ENCODE measurements around the gene CLIP3.

Gene CLIP3

GRCh38 chr19:36059180-36059910 lies 26.7 kb upstream of the CLIP3 start:
- Histone ChIP-seq H3K4me1 (ENCODE audit: control insufficient read depth, insufficient read depth, low read length) (no peaks in the 10 kb centered on the region), H3K4me3 (ENCODE audit: low read length) (no peak overlapping the region), H3K27ac (ENCODE audit: low read depth, low read length) (no peak overlapping the region), H3K36me3 (ENCODE audit: control insufficient read depth, insufficient read depth, low read length) (no peaks in the 10 kb centered on the region), H3K27me3 (ENCODE audit: control insufficient read depth, insufficient read depth, low read length) (no peaks in the 10 kb centered on the region), H3K9ac (ENCODE audit: low read length) (no peak overlapping the region)

DNA sequence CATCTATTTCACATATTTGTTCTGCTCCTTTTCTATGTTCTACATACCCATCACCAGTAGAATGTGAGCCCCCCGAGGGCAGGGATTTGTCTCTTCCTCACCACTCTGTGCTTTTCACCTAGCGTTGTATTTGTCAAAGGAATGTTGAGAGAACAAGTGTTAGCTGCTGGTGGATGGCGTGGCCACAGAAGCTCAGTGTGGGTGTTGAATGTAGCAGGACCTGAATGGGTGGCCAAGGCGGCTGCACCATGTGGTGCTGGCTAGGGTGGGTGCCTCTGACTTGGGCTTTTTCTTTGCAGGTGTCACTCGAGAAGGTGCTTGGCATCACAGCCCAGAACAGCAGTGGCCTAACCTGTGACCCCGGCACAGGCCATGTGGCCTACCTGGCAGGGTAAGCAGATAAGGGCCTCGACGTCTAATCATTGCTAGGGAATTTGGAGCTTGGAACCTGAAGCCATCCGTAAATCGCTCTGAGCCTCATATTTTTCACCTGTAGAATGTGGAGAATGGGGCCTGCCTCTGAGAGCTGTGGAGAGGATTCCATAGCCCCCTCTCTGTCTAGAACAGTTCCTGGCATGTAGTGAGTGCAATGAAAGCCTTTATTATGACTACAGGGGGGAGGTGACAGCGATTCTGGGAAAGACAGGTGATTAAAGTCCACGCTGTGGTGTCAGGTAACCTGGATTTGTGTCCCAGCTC lies 26.0 kb upstream of the CLIP3 start:
- H3K36me3 ChIP-seq (ENCODE audit: control insufficient read depth, insufficient read depth, low read length): no peaks in the 10 kb centered on the region
- H3K27ac ChIP-seq (ENCODE audit: low read depth, low read length): no peak overlapping the region

DNA sequence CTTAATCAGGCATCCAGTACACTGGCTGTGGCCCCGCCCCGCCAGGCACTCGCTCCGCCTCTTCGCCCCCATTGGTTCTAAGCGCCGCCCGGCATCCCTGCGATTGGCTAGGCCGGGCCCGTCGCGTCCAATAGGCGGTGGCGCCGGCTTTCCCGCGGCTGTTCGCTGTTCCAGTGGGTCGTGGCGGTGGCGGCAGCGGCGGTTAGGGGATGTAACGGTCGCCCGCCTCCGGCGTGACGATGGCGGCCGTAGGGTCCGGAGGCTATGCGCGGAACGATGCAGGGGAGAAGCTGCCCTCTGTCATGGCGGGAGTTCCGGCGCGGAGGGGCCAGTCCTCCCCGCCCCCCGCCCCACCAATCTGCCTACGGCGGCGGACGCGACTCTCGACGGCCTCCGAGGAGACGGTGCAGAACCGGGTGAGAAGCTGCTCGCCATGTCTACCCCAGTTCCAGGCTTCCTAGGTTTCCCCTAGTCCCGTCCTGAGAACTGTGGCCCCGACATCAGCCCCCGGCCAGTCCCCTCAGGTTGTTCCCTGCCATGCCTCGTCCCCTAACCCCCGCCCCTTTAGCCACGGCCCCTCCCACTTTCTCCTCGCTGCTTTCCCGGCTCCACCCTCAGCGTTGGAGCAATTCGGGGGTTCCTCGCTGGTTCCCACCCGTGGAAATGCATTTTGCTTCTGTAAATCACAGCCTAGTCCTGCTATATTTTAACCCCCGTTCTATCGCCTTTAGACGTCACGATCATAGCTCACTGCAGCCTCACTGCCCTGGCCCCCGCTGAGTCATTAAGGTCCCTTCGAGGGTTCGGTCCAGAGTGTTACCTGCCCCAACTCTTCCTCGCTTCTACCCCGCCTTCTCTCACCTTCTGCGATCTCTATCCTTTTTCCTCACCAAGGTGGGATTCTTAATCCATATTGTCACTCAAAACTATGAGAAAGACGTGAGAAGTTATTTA lies 22.3 kb upstream of the CLIP3 start, which contains the start of gene WDR62:
Gene WDR62 (plus strand): TSS at position 165 of the 954 bp plus-strand sequence. CDS start 75 bp downstream, at position 240.
- no peaks in the 10 kb centered on the region for H3K36me3 ChIP-seq (ENCODE audit: control insufficient read depth, insufficient read depth, low read length)
- peak within 1 kb of the TSS; percentile 94 for H3K4me3 ChIP-seq (ENCODE audit: low read length)
- H3K27me3 ChIP-seq (ENCODE audit: control insufficient read depth, insufficient read depth, low read length): no peaks in the 10 kb centered on the region
- H3K4me1 ChIP-seq (ENCODE audit: control insufficient read depth, insufficient read depth, low read length): no peaks in the 10 kb centered on the region
- H3K27ac ChIP-seq (ENCODE audit: low read depth, low read length): peak within 1 kb of the TSS; percentile 93
- H3K9ac ChIP-seq (ENCODE audit: low read length): peak within 1 kb of the TSS; percentile 61

More for the DNA sequence above, 26.0 kb upstream of the CLIP3 start:
- Histone ChIP-seq H3K27me3 (ENCODE audit: control insufficient read depth, insufficient read depth, low read length) (no peaks in the 10 kb centered on the region), H3K9ac (ENCODE audit: low read length) (no peak overlapping the region), H3K4me3 (ENCODE audit: low read length) (no peak overlapping the region), H3K4me1 (ENCODE audit: control insufficient read depth, insufficient read depth, low read length) (no peaks in the 10 kb centered on the region)

DNA sequence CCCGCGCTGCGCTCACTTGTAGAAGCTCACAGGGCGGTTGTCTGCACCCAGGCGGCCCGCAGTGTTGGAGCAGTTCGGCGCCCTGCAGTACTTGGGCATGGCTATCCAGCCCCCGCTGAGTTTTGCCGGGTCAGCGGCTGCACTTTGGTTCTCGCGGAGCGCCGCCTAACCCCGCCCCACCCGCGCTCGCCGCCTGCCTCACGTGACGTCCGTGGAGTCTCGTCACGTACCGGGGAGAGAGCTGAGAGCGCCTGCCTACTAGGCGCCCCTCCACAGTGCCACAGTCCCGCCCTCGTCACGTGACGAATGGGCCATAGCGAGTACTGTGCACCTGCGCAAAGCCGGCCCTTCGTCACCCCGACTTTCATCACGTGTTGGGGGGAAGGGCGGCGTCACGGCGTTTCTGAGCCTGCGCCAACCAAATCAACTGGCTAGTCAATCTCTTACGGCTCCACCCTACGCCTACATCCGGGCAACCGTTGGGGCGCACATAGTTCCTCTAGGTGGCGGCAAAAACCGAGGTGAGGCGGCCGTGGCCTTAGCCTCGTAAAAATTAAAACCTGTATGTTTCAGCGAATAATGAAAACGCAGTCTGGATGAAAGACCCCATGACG lies 21.6 kb upstream of the CLIP3 start, which contains the start of gene THAP8:
Gene THAP8 (minus strand): TSS at position 167 of the 614 bp plus-strand sequence. CDS start 68 bp downstream, at position 99.
- Histone ChIP-seq H3K4me3 (ENCODE audit: low read length) (peak within 1 kb of the TSS; percentile 94), H3K27ac (ENCODE audit: low read depth, low read length) (peak within 1 kb of the TSS; percentile 93), H3K4me1 (ENCODE audit: control insufficient read depth, insufficient read depth, low read length) (no peaks in the 10 kb centered on the region), H3K27me3 (ENCODE audit: control insufficient read depth, insufficient read depth, low read length) (no peaks in the 10 kb centered on the region), H3K36me3 (ENCODE audit: control insufficient read depth, insufficient read depth, low read length) (no peaks in the 10 kb centered on the region), H3K9ac (ENCODE audit: low read length) (peak within 1 kb of the TSS; percentile 61)

DNA sequence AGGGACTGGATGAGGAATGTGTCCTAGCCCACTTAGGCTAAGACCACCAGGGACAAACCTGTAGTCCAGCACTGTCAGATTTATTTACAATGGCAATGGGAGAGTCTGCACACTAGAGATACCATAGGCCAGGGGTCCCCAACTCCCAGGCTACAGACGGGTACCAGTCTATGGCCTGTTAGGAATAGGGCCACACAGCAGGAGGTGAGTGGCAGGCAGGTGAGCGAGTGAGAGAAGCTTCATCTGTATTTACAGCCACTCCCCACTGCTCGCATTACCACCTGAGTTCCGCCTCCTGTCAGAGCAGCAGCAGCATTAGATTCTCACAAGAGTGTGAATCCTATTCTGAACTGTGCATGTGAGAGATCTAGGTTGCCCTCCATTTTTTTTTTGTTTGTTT lies 19.0 kb upstream of the CLIP3 start:
- Histone ChIP-seq H3K4me1 (ENCODE audit: control insufficient read depth, insufficient read depth, low read length) (peaks cover 5% of the 10 kb centered on the region), H3K4me3 (ENCODE audit: low read length) (no peak overlapping the region), H3K36me3 (ENCODE audit: control insufficient read depth, insufficient read depth, low read length) (no peaks in the 10 kb centered on the region), H3K9ac (ENCODE audit: low read length) (no peak overlapping the region), H3K27me3 (ENCODE audit: control insufficient read depth, insufficient read depth, low read length) (no peaks in the 10 kb centered on the region), H3K27ac (ENCODE audit: low read depth, low read length) (no peak overlapping the region)

- Histone ChIP-seq H3K36me3 (ENCODE audit: control insufficient read depth, insufficient read depth, low read length) (no peaks in the 10 kb centered on the region), H3K4me1 (ENCODE audit: control insufficient read depth, insufficient read depth, low read length) (peaks cover 7% of the 10 kb centered on the region), H3K27ac (ENCODE audit: low read depth, low read length) (no peak overlapping the region), H3K9ac (ENCODE audit: low read length) (no peak overlapping the region), H3K4me3 (ENCODE audit: low read length) (no peak overlapping the region), H3K27me3 (ENCODE audit: control insufficient read depth, insufficient read depth, low read length) (no peaks in the 10 kb centered on the region)
Observed at GRCh38 chr19:36051236-36051635, 18.6 kb upstream of the CLIP3 start.

- Histone ChIP-seq H3K9ac (ENCODE audit: low read length) (no peak overlapping the region), H3K27me3 (ENCODE audit: control insufficient read depth, insufficient read depth, low read length) (no peaks in the 10 kb centered on the region), H3K36me3 (ENCODE audit: control insufficient read depth, insufficient read depth, low read length) (no peaks in the 10 kb centered on the region), H3K27ac (ENCODE audit: low read depth, low read length) (no peak overlapping the region), H3K4me1 (ENCODE audit: control insufficient read depth, insufficient read depth, low read length) (peaks cover 10% of the 10 kb centered on the region), H3K4me3 (ENCODE audit: low read length) (no peak overlapping the region)
Observed at GRCh38 chr19:36049080-36049698, 16.5 kb upstream of the CLIP3 start.

DNA sequence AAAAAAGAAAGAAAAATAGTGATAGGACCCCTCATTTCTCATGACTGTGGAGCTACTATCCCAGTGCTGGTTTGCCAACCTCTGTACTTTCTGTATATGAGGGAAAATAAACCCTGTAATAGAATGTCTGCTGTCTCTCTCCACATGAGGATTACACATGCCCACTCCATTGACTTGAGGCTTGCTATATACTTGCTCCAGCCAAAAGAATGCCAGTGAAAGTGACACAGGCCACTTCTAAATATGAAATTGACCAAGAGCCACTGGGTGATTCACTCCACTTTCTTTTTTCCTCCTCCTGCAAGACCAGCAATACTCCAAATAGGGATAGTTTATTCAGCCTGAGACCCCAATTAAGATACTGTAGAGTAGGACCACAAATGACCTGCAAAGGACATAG lies 15.2 kb upstream of the CLIP3 start:
- Histone ChIP-seq H3K9ac (ENCODE audit: low read length) (no peak overlapping the region), H3K4me3 (ENCODE audit: low read length) (no peak overlapping the region), H3K4me1 (ENCODE audit: control insufficient read depth, insufficient read depth, low read length) (peaks cover 19% of the 10 kb centered on the region), H3K36me3 (ENCODE audit: control insufficient read depth, insufficient read depth, low read length) (no peaks in the 10 kb centered on the region), H3K27ac (ENCODE audit: low read depth, low read length) (no peak overlapping the region), H3K27me3 (ENCODE audit: control insufficient read depth, insufficient read depth, low read length) (no peaks in the 10 kb centered on the region)

DNA sequence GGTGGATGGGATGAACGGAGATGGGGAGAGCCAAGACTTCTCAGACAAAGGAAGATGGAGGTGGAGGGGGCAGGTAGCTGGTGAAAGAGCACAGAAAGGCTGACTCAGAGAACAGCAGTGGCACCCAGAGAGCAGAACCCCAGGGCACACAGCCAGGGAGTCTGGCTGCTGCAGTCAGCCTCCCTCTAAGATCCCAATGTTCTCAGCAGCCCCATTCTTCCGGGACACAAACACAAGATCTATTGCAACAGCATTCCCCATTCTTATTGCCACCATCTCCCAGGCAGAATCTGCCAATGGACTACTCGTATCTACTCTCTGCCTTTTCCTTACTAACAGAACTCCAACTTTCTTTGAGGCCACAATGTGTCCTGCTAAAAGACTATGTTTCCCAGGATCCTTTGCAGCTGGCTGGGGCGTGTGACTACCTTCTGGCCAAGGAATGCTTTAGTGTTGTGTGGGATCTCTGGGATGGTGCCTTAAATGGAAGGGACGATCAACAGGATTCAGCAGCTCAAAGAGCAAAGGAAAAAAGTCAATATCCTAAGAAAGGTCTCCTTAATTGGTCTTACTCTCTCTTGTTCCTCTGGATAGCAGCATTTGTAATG lies 13.9 kb upstream of the CLIP3 start:
- H3K27ac ChIP-seq (ENCODE audit: low read depth, low read length): peak overlapping the region; percentile 35
- no peak overlapping the region for H3K9ac ChIP-seq (ENCODE audit: low read length)
- H3K27me3 ChIP-seq (ENCODE audit: control insufficient read depth, insufficient read depth, low read length): no peaks in the 10 kb centered on the region
- H3K4me3 ChIP-seq (ENCODE audit: low read length): no peak overlapping the region
- peaks cover 22% of the 10 kb centered on the region for H3K4me1 ChIP-seq (ENCODE audit: control insufficient read depth, insufficient read depth, low read length)
- no peaks in the 10 kb centered on the region for H3K36me3 ChIP-seq (ENCODE audit: control insufficient read depth, insufficient read depth, low read length)

- no peaks in the 10 kb centered on the region for H3K27me3 ChIP-seq (ENCODE audit: control insufficient read depth, insufficient read depth, low read length)
- H3K9ac ChIP-seq (ENCODE audit: low read length): no peak overlapping the region
- H3K4me3 ChIP-seq (ENCODE audit: low read length): no peak overlapping the region
- peaks cover 22% of the 10 kb centered on the region for H3K4me1 ChIP-seq (ENCODE audit: control insufficient read depth, insufficient read depth, low read length)
- H3K27ac ChIP-seq (ENCODE audit: low read depth, low read length): peak overlapping the region; percentile 57
- no peaks in the 10 kb centered on the region for H3K36me3 ChIP-seq (ENCODE audit: control insufficient read depth, insufficient read depth, low read length)
Observed at GRCh38 chr19:36043952-36044351, 11.3 kb upstream of the CLIP3 start.

- peak overlapping the region; percentile 5 for H3K27ac ChIP-seq (ENCODE audit: low read depth, low read length)
- peaks cover 19% of the 10 kb centered on the region for H3K4me1 ChIP-seq (ENCODE audit: control insufficient read depth, insufficient read depth, low read length)
- no peak overlapping the region for H3K9ac ChIP-seq (ENCODE audit: low read length)
- H3K36me3 ChIP-seq (ENCODE audit: control insufficient read depth, insufficient read depth, low read length): peaks cover 2% of the 10 kb centered on the region
- H3K4me3 ChIP-seq (ENCODE audit: low read length): no peak overlapping the region
- H3K27me3 ChIP-seq (ENCODE audit: control insufficient read depth, insufficient read depth, low read length): no peaks in the 10 kb centered on the region
Observed at GRCh38 chr19:36041831-36042230, 9.2 kb upstream of the CLIP3 start.
